Measurements from ENCODE around the gene C10orf71.

The C10orf71 gene

GRCh38 chr10:49338604-49339003, 39.6 kb downstream of the C10orf71 start:
- DNase-seq, result no peak

GRCh38 chr10:49344840-49345239, 45.9 kb downstream of the C10orf71 start:
- no peak for DNase-seq

- no peak for DNase-seq
These were observed 48.4 kb downstream of the C10orf71 start for GRCh38 chr10:49347342-49347741.

GRCh38 chr10:49347827-49348226, 48.9 kb downstream of the C10orf71 start:
- DNase-seq, result no peak

GRCh38 chr10:49348593-49348992, 49.6 kb downstream of the C10orf71 start:
- DNase-seq, result no peak

- DNase-seq, result no peak
These were observed 50.4 kb downstream of the C10orf71 start for GRCh38 chr10:49349390-49349789.

GRCh38 chr10:49350138-49350537, 51.2 kb downstream of the C10orf71 start:
- DNase-seq, result no peak

- no peak for DNase-seq
These were observed 52.0 kb downstream of the C10orf71 start for GRCh38 chr10:49350846-49351532.

GRCh38 chr10:49351669-49352068, 52.7 kb downstream of the C10orf71 start:
- no peak for DNase-seq

- no peak for DNase-seq
These were observed 53.4 kb downstream of the C10orf71 start for GRCh38 chr10:49352323-49352722.

- DNase-seq, result no peak
These were observed 54.3 kb downstream of the C10orf71 start for GRCh38 chr10:49353026-49353894.

GRCh38 chr10:49353895-49354566, 55.1 kb downstream of the C10orf71 start:
- DNase-seq, result no peak

- DNase-seq, result no peak
These were observed 55.6 kb downstream of the C10orf71 start for GRCh38 chr10:49354593-49354992.

GRCh38 chr10:49355221-49355620, 56.3 kb downstream of the C10orf71 start:
- no peak for DNase-seq

GRCh38 chr10:49356181-49356580, 57.2 kb downstream of the C10orf71 start:
- no peak for DNase-seq

GRCh38 chr10:49356944-49357343, 58.0 kb downstream of the C10orf71 start:
- no peak for DNase-seq

GRCh38 chr10:49357910-49358309, 58.9 kb downstream of the C10orf71 start:
- DNase-seq, result no peak

- DNase-seq, result peak; percentile 56
These were observed 60.6 kb downstream of the C10orf71 start for GRCh38 chr10:49359349-49360270.

GRCh38 chr10:49360271-49361177, 61.6 kb downstream of the C10orf71 start:
- peak; percentile 39 for DNase-seq

- no peak for DNase-seq
These were observed 62.2 kb downstream of the C10orf71 start for GRCh38 chr10:49361178-49361554.

All from EL (cell line).